GM10847 (cell line): ENCODE measurements around the gene ANK3.

ENCODE experiments used
- POLR2A ChIP-seq: IDR thresholded peaks from 2 replicates; pipeline ENCODE4 v1.6.1; 2011; ENCODE audit not compliant: insufficient read length; ENCODE audit errors: extremely low read depth

ANK3 gene

GRCh38 chr10:60021361-60021760 is 368.3 kb downstream of the ANK3 start:
- TF ChIP-seq POLR2A, result no peak

DNA sequence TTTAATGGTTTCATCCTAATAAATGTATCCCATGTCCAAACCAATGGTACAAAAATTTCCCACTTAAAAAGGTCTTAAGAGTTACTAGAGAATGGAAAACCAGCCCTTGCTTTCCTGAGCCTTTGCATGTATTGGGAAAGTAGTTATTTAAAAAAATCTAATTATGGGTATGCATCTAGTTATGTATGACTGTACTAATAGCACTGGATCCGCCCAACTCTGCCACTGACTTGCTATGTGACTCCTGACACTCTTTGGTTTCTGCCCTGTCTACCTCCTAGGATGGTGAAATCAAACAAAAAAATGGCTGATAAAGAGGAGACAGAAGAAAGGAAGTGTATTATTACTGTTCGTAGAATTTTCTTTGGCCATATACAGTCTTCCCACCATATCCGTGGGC is 372.9 kb downstream of the ANK3 start:
- no peak for TF ChIP-seq POLR2A

DNA sequence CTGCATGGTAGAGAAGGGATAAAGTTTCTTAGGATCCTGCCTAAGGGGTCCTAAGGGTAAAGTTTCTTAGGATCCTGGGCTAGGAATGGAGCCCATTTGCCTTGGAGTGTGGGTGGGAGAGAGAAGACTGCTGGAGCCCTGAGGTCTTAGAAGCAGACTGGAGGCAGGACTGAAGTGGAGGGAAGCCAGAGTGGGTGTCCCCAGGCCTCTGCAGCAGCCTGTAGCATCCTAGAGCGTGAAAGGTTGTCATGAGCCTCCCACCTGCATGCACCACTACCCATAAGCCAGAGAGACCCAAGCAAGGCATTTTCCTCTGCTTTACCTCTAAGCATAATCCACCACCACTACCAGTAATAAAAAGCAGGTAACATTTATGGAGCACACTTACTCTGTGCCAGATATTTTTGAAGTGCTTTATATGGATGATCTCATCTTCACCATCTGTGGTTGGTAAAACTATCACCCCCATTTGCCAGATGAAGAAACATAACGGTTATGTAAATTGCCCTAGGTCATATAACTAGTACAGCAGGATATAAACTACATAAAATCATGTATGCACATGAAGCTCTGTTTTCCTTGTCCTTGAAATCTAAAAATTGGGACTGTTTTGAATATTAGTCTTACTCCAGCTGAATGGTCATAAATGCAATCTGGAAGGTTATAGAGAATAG is 379.8 kb downstream of the ANK3 start:
- TF ChIP-seq POLR2A, result no peak

DNA sequence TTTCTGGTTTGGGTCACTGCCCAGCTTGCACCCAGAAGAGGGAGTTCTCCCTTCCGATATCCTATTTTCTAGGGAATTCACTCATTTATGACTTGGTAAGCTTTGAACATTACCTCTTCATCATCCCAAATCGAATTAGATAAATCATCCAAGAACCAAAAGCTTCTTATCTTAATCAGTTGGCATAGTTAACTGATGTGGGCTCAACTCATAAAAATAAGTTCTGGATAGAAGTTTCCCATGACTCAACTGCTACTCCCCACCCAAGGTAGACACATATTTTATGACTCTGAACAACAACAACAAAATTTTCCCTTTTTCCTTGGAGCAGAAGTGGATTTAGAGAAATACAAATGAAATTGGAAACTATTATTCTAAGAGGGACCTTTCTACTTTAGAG is 380.4 kb downstream of the ANK3 start:
- no peak for TF ChIP-seq POLR2A

DNA sequence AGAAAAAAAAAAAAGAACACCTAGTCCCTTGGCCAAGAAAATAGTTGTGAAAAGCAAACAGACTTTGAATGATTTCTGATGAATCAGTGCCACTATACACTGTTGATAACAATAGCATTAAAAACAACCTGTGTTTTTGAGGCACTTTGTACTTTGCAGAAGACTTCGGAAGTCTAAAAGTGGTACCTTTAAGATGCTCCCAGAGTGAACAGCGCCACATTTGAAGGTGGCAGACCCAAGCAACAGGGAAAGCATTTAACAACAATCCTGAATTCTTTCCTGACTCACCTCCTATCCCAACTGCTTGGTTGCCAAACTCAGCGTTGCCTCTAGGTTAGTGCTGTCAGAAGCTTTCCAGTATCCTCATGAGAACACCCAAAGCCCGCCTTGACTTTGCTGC is 380.9 kb downstream of the ANK3 start:
- no peak for TF ChIP-seq POLR2A

DNA sequence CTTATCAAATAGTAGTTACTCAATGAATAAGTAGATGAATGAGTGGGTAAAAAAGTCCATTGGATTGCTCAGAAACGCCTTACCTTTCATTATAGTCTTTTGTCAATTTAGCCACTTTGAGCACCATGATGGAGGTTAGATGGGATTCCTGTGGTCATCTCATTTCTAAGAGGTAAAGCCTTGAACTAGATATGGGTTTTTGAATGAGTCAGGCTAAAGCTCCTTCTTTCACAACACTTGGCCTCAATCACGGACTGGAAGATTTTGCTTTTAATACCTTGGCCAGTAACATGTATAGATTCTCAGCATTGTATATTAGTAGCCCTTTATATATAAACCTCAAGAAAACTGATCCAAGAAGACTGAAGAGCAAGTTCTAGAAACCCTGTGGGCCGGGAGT is 383.6 kb downstream of the ANK3 start:
- no peak for TF ChIP-seq POLR2A

GRCh38 chr10:60003651-60004523 is 385.8 kb downstream of the ANK3 start:
- TF ChIP-seq POLR2A, result no peak

DNA sequence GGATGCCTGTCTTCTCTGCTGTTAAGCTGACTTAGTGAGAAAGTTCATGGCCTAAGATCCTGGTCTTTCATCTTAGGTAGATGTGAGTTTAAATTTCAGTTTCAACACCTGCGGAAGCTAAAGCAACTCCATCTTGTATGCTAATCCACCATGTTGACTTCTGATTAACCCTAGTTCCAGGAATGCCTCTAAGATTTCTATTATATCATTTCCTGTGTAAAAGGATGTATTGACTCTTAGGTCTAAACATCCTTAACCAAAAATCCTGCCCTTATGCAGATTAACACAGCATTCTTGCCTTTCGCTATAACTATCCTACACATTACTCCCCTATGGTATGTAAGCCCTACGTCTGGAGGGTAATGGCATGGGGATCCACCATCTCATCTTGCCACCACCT is 388.9 kb downstream of the ANK3 start:
- no peak for TF ChIP-seq POLR2A

DNA sequence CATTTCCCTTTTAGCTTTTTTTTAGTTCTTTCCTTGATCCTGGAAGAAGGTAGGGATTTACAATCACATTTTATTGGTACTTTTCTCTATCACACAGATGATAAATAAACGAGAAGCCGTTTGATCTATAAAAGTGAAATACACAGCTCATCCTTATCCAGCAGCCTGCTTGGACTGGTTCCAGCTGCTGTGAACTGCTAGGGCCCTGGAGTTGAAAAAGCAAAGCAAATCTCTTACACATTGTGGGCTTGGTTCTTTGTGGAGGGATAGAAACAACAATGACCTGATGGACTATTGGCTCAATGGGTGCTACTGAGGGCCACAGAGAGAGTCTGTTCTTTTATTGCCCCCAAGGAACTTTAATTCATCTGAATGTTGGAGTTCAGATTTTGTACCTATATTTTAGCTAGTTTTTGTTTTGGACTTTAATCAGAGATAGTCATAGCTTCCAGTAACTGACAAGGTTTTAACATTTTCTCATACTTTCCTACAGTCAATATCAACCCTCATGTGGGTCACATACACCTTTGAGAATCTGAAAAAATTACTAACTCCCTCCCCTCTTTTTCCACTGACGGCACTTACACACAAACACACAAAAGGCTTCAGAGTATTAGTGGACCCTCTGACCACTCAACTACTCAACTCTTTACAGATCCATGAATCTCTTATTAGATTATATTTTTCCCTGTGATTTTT is 391.7 kb downstream of the ANK3 start:
- TF ChIP-seq POLR2A, result no peak

DNA sequence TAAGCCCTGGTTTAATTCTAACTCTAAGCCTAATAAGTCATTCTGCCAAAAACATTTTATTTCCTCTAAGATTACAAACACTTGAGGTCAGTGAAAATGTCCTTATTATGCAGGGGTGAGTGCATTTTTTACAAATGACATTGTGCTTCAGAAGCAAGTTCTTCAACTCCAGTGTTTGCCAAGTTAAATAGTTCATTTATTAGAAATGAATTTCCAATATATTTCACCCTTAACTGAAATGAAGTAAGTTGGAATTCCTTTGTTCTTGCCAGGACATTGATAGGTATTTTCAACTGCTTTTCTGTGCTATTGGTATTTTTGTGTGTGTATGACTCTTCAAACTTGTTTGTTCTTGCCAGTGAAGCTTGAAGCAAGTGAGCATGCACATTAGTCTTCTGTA is 393.8 kb downstream of the ANK3 start:
- TF ChIP-seq POLR2A, result no peak

DNA sequence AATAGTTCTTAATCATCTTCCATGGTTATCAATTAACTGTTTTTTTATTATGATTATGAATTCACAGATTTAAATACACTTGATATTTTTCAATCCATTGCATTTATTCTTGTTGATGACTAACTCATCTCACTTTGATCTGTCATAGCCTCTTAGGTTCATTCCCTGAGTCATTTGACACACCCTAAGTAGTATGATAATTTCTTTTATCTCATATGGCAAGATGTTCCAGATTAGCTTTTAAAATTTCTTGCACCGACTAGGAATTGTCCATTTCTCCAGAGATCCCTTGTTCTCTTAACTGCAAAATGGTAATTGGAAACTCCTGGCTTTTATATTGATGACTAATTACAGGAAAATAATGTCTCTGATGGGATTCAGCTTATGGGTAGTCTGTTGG is 395.7 kb downstream of the ANK3 start:
- no peak for TF ChIP-seq POLR2A

DNA sequence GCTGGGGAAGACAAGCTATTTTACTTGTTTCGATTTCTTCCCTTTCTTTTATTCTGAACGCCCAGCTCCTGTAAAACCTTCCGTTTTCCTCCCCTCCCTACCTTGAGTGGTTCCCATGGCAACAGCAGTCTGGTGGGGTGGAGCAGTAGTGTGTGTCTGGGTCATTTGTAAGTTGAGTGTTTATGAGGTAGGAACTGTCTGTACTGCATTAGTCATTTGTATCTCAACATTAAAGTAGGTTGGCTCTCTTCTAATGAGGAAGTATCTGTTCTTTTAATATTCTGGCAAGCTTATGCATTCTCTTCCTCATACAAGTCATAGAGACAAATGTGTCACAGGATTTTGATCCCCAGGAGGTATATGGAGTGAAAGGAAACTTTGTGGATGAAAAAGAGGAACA is 398.0 kb downstream of the ANK3 start:
- TF ChIP-seq POLR2A, result no peak

DNA sequence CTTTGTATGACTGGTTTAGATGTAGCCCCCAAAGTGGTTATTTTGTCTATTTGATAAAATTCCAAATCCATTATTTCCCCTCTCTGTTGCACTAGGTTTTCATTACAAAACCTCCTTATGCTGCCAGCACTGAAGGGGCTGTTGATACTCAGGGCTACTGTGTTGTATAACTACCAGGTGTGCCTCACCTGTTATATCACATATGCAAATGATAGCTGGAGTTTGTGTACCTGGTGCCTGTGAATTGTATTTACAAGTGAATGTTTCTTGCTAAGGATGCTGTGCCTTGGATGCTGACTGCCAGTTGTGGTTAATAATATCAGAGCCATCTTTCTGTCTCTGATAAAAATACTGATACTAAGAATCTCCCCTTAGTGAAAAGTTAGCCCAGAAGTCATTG is 398.6 kb downstream of the ANK3 start:
- no peak for TF ChIP-seq POLR2A

GRCh38 chr10:59985639-59986038 is 404.0 kb downstream of the ANK3 start:
- TF ChIP-seq POLR2A, result no peak

DNA sequence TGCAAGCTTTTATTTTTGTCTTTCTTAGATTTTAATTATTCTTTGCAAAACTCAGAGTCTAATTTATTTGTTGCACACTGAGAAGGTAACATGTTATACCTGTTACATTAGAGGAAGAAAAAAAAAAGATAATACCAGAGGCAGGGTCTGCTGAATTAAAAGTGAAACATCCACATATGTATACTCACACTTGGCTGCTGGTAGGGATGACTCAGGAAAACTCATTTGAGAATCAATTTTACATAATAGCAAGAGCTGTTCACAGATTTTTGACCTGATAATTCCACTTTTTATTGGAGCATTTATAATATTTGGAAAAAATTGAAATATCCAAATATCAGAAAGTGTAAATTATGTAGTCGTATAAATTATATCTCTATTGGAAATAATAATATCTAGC is 405.3 kb downstream of the ANK3 start:
- TF ChIP-seq POLR2A, result no peak

DNA sequence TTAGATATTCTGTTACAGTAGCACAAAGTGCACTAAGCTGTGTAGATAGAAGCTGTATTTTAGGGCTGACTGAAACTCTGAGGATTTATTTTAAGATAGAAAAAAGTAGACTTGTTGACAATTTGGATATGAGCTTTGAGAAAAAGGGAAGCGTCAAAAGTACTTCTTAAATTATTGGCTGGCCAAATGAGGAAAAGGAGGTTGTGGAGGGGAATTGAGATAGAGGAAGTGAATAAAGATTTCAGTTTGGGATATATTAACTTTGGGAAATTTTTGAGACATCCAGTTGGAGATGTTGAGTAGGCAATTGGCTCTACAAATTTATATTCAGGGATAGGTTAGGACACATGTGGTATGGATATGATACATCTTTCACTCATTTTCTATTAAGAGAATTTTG is 409.3 kb downstream of the ANK3 start:
- no peak for TF ChIP-seq POLR2A
